Astrocyte of the cerebellum (primary cell): ENCODE measurements around the gene MGST3.
"Not testable (repeated sequence)": the region's sequence is repeated elsewhere in the genome, so short reads cannot be mapped to it uniquely, and the experiment has no call there.

Experiments
- DNase-seq: peaks from one replicate; pipeline ENCODE4 v3.0.0-alpha.2; 2011; ENCODE audit warnings: low read depth
- H3K4me3 ChIP-seq: 2 replicates; pipeline ENCODE4 v1.5.1; 2011; ENCODE audit warnings: mild to moderate bottlenecking, low read depth, low read length, moderate library complexity
- CTCF ChIP-seq: IDR thresholded peaks from 2 replicates; pipeline ENCODE4 v1.5.1; 2012; ENCODE audit warnings: low read length, low read depth, moderate library complexity, mild to moderate bottlenecking; ENCODE audit errors: missing control alignments
- in situ Hi-C: cut with HindIII; loops from 2 replicates; pipeline ENCODE4 v1.10.0; 2017; ENCODE audit warnings: low sequenced_read_pairs

MGST3 gene

GRCh38 chr1:165697491-165697880, 66.5 kb downstream of the MGST3 start:
- in situ Hi-C loops = no loop called here
- peak overlapping the region; percentile 62 for H3K4me3 ChIP-seq
- DNase-seq = no peak
- no peak for TF ChIP-seq CTCF

- DNase-seq = peak; percentile 48
- TF ChIP-seq CTCF = peak; percentile 45
- in situ Hi-C loops = no loop called here
- peak within 1 kb of the TSS; percentile 62 for H3K4me3 ChIP-seq
Observed at GRCh38 chr1:165697881-165698760, 67.1 kb downstream of the MGST3 start, which contains the start of gene ALDH9A1. Gene ALDH9A1 (minus strand): TSS chr1:165698562. CDS start chr1:165698558, 4 bp downstream.

GRCh38 chr1:165698761-165699052, 67.7 kb downstream of the MGST3 start:
- in situ Hi-C loops = no loop called here
- H3K4me3 ChIP-seq = peak overlapping the region; percentile 62
- no peak for DNase-seq
- TF ChIP-seq CTCF = no peak

- no peak overlapping the region for H3K4me3 ChIP-seq
- TF ChIP-seq CTCF = no peak
- no peak for DNase-seq
- in situ Hi-C loops = no loop called here
Observed at GRCh38 chr1:165699577-165699976, 68.5 kb downstream of the MGST3 start.

- not testable (repeated sequence) for DNase-seq, H3K4me3 ChIP-seq
- in situ Hi-C loops = loop anchor here (25.0 kb wide), 1 partner anchor 785 kb away; no protein-coding TSS in a partner anchor
Observed at GRCh38 chr1:165701922-165702321, 70.9 kb downstream of the MGST3 start.

GRCh38 chr1:165703648-165704047, 72.6 kb downstream of the MGST3 start:
- no peak for TF ChIP-seq CTCF
- no peak for DNase-seq
- no peak overlapping the region for H3K4me3 ChIP-seq
- in situ Hi-C loops = loop anchor here (25.0 kb wide), 1 partner anchor 784 kb away; no protein-coding TSS in a partner anchor
